ENCODE results near the gene GLIPR2. TPM values are rescaled to one million over a fixed set of nuclear protein-coding genes. Genes with fewer than 3 reads are reported as not detected.

The GLIPR2 gene
- total RNA-seq, 2 donors from 2014 or later, result 11.2 to 11.6 TPM

GRCh38 chr9:36204906-36205547, 68.5 kb downstream of the GLIPR2 start:
- peaks cover 83% of the 10 kb centered on the region for H3K36me3 ChIP-seq
- no peak overlapping the region for H3K27ac ChIP-seq
- no peaks in the 10 kb centered on the region for H3K27me3 ChIP-seq
- DNase-seq (ENCODE audit: low spot score), result no peak
- H3K4me3 ChIP-seq, result no peak overlapping the region
- H3K4me1 ChIP-seq, result peaks cover 0 to 36% of the 10 kb centered on the region in 2 donors
- no peaks in the 10 kb centered on the region for H3K9me3 ChIP-seq
- peak in 1 of 2 donors; percentile 22 for TF ChIP-seq CTCF (IDR thresholded peaks at IDR 0.05)

GRCh38 chr9:36207016-36207415, 70.5 kb downstream of the GLIPR2 start:
- no peaks in the 10 kb centered on the region for H3K27me3 ChIP-seq
- no peak for TF ChIP-seq CTCF (IDR thresholded peaks at IDR 0.05)
- peak overlapping the region; percentile 37 to 82 for H3K27ac ChIP-seq
- DNase-seq (ENCODE audit: low spot score), result no peak
- no peak overlapping the region for H3K4me3 ChIP-seq
- peaks cover 0 to 54% of the 10 kb centered on the region in 2 donors for H3K4me1 ChIP-seq
- peaks cover 68% of the 10 kb centered on the region for H3K36me3 ChIP-seq
- no peaks in the 10 kb centered on the region for H3K9me3 ChIP-seq

GRCh38 chr9:36207546-36208012, 71.0 kb downstream of the GLIPR2 start:
- peaks cover 63% of the 10 kb centered on the region for H3K36me3 ChIP-seq
- DNase-seq (ENCODE audit: low spot score), result no peak
- peak overlapping the region; percentile 37 to 82 for H3K27ac ChIP-seq
- no peak overlapping the region for H3K4me3 ChIP-seq
- H3K4me1 ChIP-seq, result peaks cover 0 to 60% of the 10 kb centered on the region in 2 donors
- no peaks in the 10 kb centered on the region for H3K27me3 ChIP-seq
- TF ChIP-seq CTCF (IDR thresholded peaks at IDR 0.05), result no peak
- no peaks in the 10 kb centered on the region for H3K9me3 ChIP-seq

GRCh38 chr9:36208521-36209253, 72.2 kb downstream of the GLIPR2 start:
- peaks cover 0 to 71% of the 10 kb centered on the region in 2 donors for H3K4me1 ChIP-seq
- no peak for DNase-seq (ENCODE audit: low spot score)
- no peak overlapping the region for H3K4me3 ChIP-seq
- peaks cover 52% of the 10 kb centered on the region for H3K36me3 ChIP-seq
- H3K27ac ChIP-seq, result peak overlapping the region; percentile 37 to 82
- H3K9me3 ChIP-seq, result no peaks in the 10 kb centered on the region
- no peaks in the 10 kb centered on the region for H3K27me3 ChIP-seq
- TF ChIP-seq CTCF (IDR thresholded peaks at IDR 0.05), result no peak

GRCh38 chr9:36210722-36211121, 74.2 kb downstream of the GLIPR2 start:
- Histone ChIP-seq H3K4me3 (no peak overlapping the region), H3K27ac (peak overlapping the region in 1 of 2 donors; percentile 41)

More at GRCh38 chr9:36210722-36211121, 74.2 kb downstream of the GLIPR2 start:
- Histone ChIP-seq H3K9me3 (no peaks in the 10 kb centered on the region), H3K27me3 (no peaks in the 10 kb centered on the region), H3K4me1 (peaks cover 0 to 91% of the 10 kb centered on the region in 2 donors), H3K36me3 (peaks cover 31% of the 10 kb centered on the region)
- TF ChIP-seq CTCF (IDR thresholded peaks at IDR 0.05), result no peak
- DNase-seq (ENCODE audit: low spot score), result no peak
